ENCODE data around the gene ATXN1.

DNA sequence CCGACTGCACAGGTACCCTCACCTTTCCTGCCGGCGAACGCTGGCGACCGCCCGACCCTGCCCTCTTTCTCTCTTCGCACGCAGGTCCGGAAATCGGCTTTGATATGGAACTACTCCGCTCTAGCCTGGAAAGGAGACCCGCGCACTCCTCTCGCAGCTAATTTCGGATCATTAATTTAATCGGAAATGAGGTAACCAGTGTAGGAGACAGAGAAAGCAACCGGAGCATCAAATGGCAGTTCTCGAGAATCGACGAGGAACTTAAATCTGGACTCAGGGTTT is 949 bp upstream of the ATXN1 start:
- TF ChIP-seq, protein P1, sequence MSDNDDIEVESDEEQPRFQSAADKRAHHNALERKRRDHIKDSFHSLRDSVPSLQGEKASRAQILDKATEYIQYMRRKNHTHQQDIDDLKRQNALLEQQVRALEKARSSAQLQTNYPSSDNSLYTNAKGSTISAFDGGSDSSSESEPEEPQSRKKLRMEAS (IDR thresholded peaks at IDR 0.05; ENCODE audit: low read depth) = no peak
- TF ChIP-seq CTCF (IDR thresholded peaks at IDR 0.05) = no peak
- no peak for TF ChIP-seq YY1 (IDR thresholded peaks at IDR 0.05; ENCODE audit: low read depth)
- TF ChIP-seq RAD21 (IDR thresholded peaks at IDR 0.05; ENCODE audit: low read length) = no peak
- TF ChIP-seq POLR2AphosphoS5 (IDR thresholded peaks at IDR 0.05; ENCODE audit: low read depth, low read length) = no peak
- no peak for TF ChIP-seq FOXM1 (IDR thresholded peaks at IDR 0.05; ENCODE audit: low read depth)
- no peak for TF ChIP-seq SIN3A (IDR thresholded peaks at IDR 0.05; ENCODE audit: borderline replicate concordance, low read depth, low read length)
- no peak for TF ChIP-seq GABPA (IDR thresholded peaks at IDR 0.05; ENCODE audit: low read depth)
- TF ChIP-seq TCF12 (IDR thresholded peaks at IDR 0.05) = no peak
- no peak for TF ChIP-seq EP300 (IDR thresholded peaks at IDR 0.05; ENCODE audit: borderline replicate concordance in 1 of 2, low read depth in 1 of 2, low read length in 1 of 2)
- no peak for TF ChIP-seq RFX5 (IDR thresholded peaks at IDR 0.05; ENCODE audit: low read length)
- TF ChIP-seq TAF1 (IDR thresholded peaks at IDR 0.05; ENCODE audit: borderline replicate concordance, low read depth, low read length) = no peak
- no peak for TF ChIP-seq EZH2phosphoT487 (IDR thresholded peaks at IDR 0.05; ENCODE audit: borderline replicate concordance, low read depth)
- TF ChIP-seq ZBTB33 (IDR thresholded peaks at IDR 0.05; ENCODE audit: borderline replicate concordance, low read depth) = no peak

All from SK-N-SH (cell line).